ENCODE data around the gene BAG5. TPM values are rescaled to one million over a fixed set of nuclear protein-coding genes. Genes with fewer than 3 reads are reported as not detected.

Gene BAG5
- total RNA-seq, 1 experiment from 2014 or later = 29.2 TPM

GRCh38 chr14:103556946-103557758, 5.3 kb downstream of the BAG5 start:
- CTCF ChIA-PET = interaction anchor here (1.0 to 2.8 kb wide), 4 partner anchors 10 to 64 kb away, joined by 5 to 14 read pairs (median 10); no protein-coding TSS in a partner anchor
- H3K36me3 Mint-ChIP-seq = peaks cover 22% of the 10 kb centered on the region
- peaks cover 16% of the 10 kb centered on the region for H3K4me1 Mint-ChIP-seq
- TF ChIP-seq, protein P1, sequence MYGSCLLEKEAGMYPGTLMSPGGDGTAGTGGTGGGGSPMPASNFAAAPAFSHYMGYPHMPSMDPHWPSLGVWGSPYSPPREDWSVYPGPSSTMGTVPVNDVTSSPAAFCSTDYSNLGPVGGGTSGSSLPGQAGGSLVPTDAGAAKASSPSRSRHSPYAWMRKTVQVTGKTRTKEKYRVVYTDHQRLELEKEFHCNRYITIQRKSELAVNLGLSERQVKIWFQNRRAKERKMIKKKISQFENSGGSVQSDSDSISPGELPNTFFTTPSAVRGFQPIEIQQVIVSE (CRISPR knock-in tag; IDR thresholded peaks at IDR 0.05; ENCODE audit: borderline replicate concordance) = no peak
- TF ChIP-seq GRHL2 (CRISPR knock-in tag; IDR thresholded peaks at IDR 0.05; ENCODE audit: insufficient replicate concordance, severe bottlenecking) (no peak), ETV6 (CRISPR knock-in tag; IDR thresholded peaks at IDR 0.05) (no peak), NFYB (CRISPR knock-in tag; conservative IDR thresholded peaks at IDR 0.05; ENCODE audit: low read depth) (no peak), GTF2I (CRISPR knock-in tag; conservative IDR thresholded peaks at IDR 0.05) (no peak), ATF1 (CRISPR knock-in tag; IDR thresholded peaks at IDR 0.05) (no peak), SMAD3 (CRISPR knock-in tag; IDR thresholded peaks at IDR 0.05; ENCODE audit: borderline replicate concordance) (no peak), ZNF396 (CRISPR knock-in tag; IDR thresholded peaks at IDR 0.05; ENCODE audit: borderline replicate concordance) (no peak), TP53 (CRISPR knock-in tag; IDR thresholded peaks at IDR 0.05) (no peak), PRRX2 (CRISPR knock-in tag; IDR thresholded peaks at IDR 0.05) (no peak), HMGA2 (CRISPR knock-in tag; IDR thresholded peaks at IDR 0.05) (no peak), ARID4B (CRISPR knock-in tag; IDR thresholded peaks at IDR 0.05; ENCODE audit: borderline replicate concordance) (no peak)
- TF ChIP-seq, protein P2, sequence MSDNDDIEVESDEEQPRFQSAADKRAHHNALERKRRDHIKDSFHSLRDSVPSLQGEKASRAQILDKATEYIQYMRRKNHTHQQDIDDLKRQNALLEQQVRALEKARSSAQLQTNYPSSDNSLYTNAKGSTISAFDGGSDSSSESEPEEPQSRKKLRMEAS (CRISPR knock-in tag; IDR thresholded peaks at IDR 0.05) = no peak
- ATAC-seq (no peak), DNase-seq (ENCODE audit: low spot score) (no peak)
- POLR2A ChIA-PET = no interaction called here
- peak overlapping the region; percentile 49; the same call in 1 of the 2 replicates for H3K27ac Mint-ChIP-seq
- H3K4me3 Mint-ChIP-seq = no peak overlapping the region
- H3K27me3 Mint-ChIP-seq (ENCODE audit: low read depth) = no peaks in the 10 kb centered on the region
- no peaks in the 10 kb centered on the region for H3K9me3 Mint-ChIP-seq

- H3K9me3 Mint-ChIP-seq = no peaks in the 10 kb centered on the region
- H3K27me3 Mint-ChIP-seq (ENCODE audit: low read depth) = no peaks in the 10 kb centered on the region
- POLR2A ChIA-PET = interaction anchor here (0.7 kb wide), 1 partner anchor 44 kb away, joined by 5 read pairs; no protein-coding TSS in a partner anchor
- peaks cover 9% of the 10 kb centered on the region for H3K4me1 Mint-ChIP-seq
- peaks cover 20% of the 10 kb centered on the region for H3K36me3 Mint-ChIP-seq
- no peak for TF ChIP-seq ATF1 (CRISPR knock-in tag; IDR thresholded peaks at IDR 0.05)
- no peak for TF ChIP-seq RELA (CRISPR knock-in tag; IDR thresholded peaks at IDR 0.05; ENCODE audit: borderline replicate concordance)
- TF ChIP-seq, protein P2 (CRISPR knock-in tag; IDR thresholded peaks at IDR 0.05) = no peak
- TF ChIP-seq SOX15 (CRISPR knock-in tag; IDR thresholded peaks at IDR 0.05) = no peak
- no peak for TF ChIP-seq SMAD4 (CRISPR knock-in tag; IDR thresholded peaks at IDR 0.05)
- TF ChIP-seq SP1 (CRISPR knock-in tag; conservative IDR thresholded peaks at IDR 0.05) = no peak
- TF ChIP-seq FOXP1 (CRISPR knock-in tag; IDR thresholded peaks at IDR 0.05; ENCODE audit: borderline replicate concordance) = no peak
- CTCF ChIA-PET = interaction anchor here (0.7 to 1.3 kb wide), 3 partner anchors 9 to 38 kb away, joined by 4 to 8 read pairs (median 5); no protein-coding TSS in a partner anchor
- H3K4me3 Mint-ChIP-seq = no peak overlapping the region
- ATAC-seq (peak; percentile 18; the same call in 1 of the 2 replicates), DNase-seq (ENCODE audit: low spot score) (no peak)
- no peak overlapping the region for H3K27ac Mint-ChIP-seq
These were observed 6.7 kb downstream of the BAG5 start for GRCh38 chr14:103555559-103556337.

All from WTC11 (cell line).